Heart right ventricle (tissue), 16 donors: Measurements from ENCODE around the gene KRT3. TPM values are rescaled to one million over a fixed set of nuclear protein-coding genes. Genes with fewer than 3 reads are reported as not detected.

Experiments used
- ATAC-seq, 8 donors: fragments of 200-7000 bp; cut with Tn5 transposase; one replicate each; pipeline ENCODE4 v1.9.1; 2020; ENCODE audit warnings: mild to moderate bottlenecking in 8 of 8, moderate library complexity in 8 of 8, moderate number of reproducible peaks in 1 of 8
- DNase-seq, 2 donors: peaks; one replicate each; pipeline ENCODE4 v3.0.0-alpha.2; 2020
- H3K27ac ChIP-seq, 10 donors: fragments of 200-600 bp; sonication (generic) in 2 of 10; one replicate each; pipeline versions ENCODE4 v1.5.0 to v1.8.0; 2020 to 2022; ENCODE audit warnings: mild to moderate bottlenecking in 3 of 10
- H3K27me3 ChIP-seq, 7 donors: fragments of 200-600 bp; one replicate each; pipeline ENCODE4 v1.8.0; 2021 to 2022; ENCODE audit warnings: mild to moderate bottlenecking in 2 of 7
- H3K36me3 ChIP-seq, 9 donors: fragments of 200-600 bp; sonication (generic) in 1 of 9; one replicate each; pipeline versions ENCODE4 v1.5.0 to v1.8.0; 2020 to 2022; ENCODE audit warnings: mild to moderate bottlenecking in 2 of 9
- H3K4me1 ChIP-seq, 9 donors: fragments of 200-600 bp; sonication (generic) in 1 of 9; one replicate each; pipeline versions ENCODE4 v1.5.0 to v1.8.0; 2020 to 2022; ENCODE audit warnings: mild to moderate bottlenecking in 4 of 9
- H3K4me3 ChIP-seq, 10 donors: fragments of 200-600 bp; sonication (generic) in 2 of 10; one replicate each; pipeline versions ENCODE4 v1.5.0 to v1.8.0; 2020 to 2022; ENCODE audit warnings: mild to moderate bottlenecking in 7 of 10, moderate library complexity in 2 of 10
- H3K9me3 ChIP-seq, 11 donors: fragments of 200-600 bp in 10 of 11; sonication (generic) in 2 of 11; one replicate each; pipeline versions ENCODE4 v1.5.0 to v1.8.0; 2013 to 2022; ENCODE audit warnings: mild to moderate bottlenecking in 2 of 11, control low read depth in 1 of 11, moderate library complexity in 1 of 11
- CTCF ChIP-seq, 9 donors: fragments of 200-600 bp; sonication (generic) in 2 of 9; IDR thresholded peaks; one replicate each; pipeline versions ENCODE4 v1.5.0 to v1.8.0; 2021 to 2022; ENCODE audit warnings: antibody characterized with exemption in 9 of 9, mild to moderate bottlenecking in 5 of 9, moderate library complexity in 1 of 9
- WGBS, 2 donors: extraction: QIAGEN DNeasy Blood & Tissue Kit; methylation state at CpG; one replicate each; pipeline ENCODE4 v1.1.7; 2013; ENCODE audit warnings: inconsistent platforms in 1 of 2; 5-methylcytosine and 5-hydroxymethylcytosine counted together
- intact Hi-C, 10 donors: fragments of 100-400 bp; cut with DNase I; formaldehyde crosslinking; loops; one replicate each; pipeline versions ENCODE4 v1.11.1 to v1.14.2; 2022
- polyA plus RNA-seq, 2 donors: library from polyadenylated mRNA; stranded (reverse); fragments of 200-250 nt; gene quantifications; one replicate each; pipeline ENCODE4 v1.2.3, GENCODE V29; 2013
- total RNA-seq, 10 donors: library from RNA; stranded (reverse); fragmentation: NEBNext Ultra II Directional in 3 of 10; extraction: Animal tissue kit (Norgen Biotek cat#: 25700) in 3 of 10; gene quantifications; one replicate each; pipeline versions ENCODE4 v1.2.1 to v1.2.4, GENCODE V29; 2021 to 2023
- donor health status: Arrhythmogenic right ventricular cardiomyopathy.
- donor health status: ischemic (EF 13 %, LVEDD 7.1; RV severe dilation, severe dysfunction).
- donor health status: healthy with polysubstance abuse.
- donor health status: DM: no; HTN: yes; CAD: no.
- donor health status: DM: no; HTN: no; CAD: no.
- donor health status: ischemic (EF 25% LVEDD 6.9; RV normal size, moderate dysfunction).
- donor health status: ischemic (EF 25% LVEDD 5.7; RV mildly dilated, moderate dysfunction).
- donor health status: healthy.
- donor health status: DM: yes; HTN: yes; CAD: no.
- donor health status: Ischemic cardiomyopathy.
- donor health status: ischemic (EF 35%, LVEDD 5.7; RV mildly dilated, moderate dysfunction).
- donor health status: nonischemic (EF 11% LVEDD 7.7; RV severe dilation, severe dysfunction).
- donor health status: DM: yes; HTN: yes; CAD: no.
- donor health status: PGD.
- donor health status: ischemic (EF 29% LVEDD 5.4; RV normal size, mild dysfunction).
- donor health status: nonischemic (EF 23%, LVEDD 6.1; RV moderate dilation, normal function).

KRT3 gene
- total and polyA plus RNA-seq, 12 donors, result not detected

GRCh38 chr12:52815676-52816588 lies 20.0 kb upstream of the KRT3 start:
- intact Hi-C loops, result no loop called here
- Histone ChIP-seq H3K4me3 (no peak overlapping the region), H3K9me3 (no peaks in the 10 kb centered on the region), H3K27ac (no peak overlapping the region), H3K36me3 (no peaks in the 10 kb centered on the region), H3K27me3 (peaks cover 0 to 42% (median 23%) of the 10 kb centered on the region in 7 donors), H3K4me1 (peaks cover 0 to 6% (median 0%) of the 10 kb centered on the region in 9 donors)
- 72% methylated on average over 9 of the region's 9 CpGs for WGBS, 2 donors
- no peak for ATAC-seq
- no peak for TF ChIP-seq CTCF (IDR thresholded peaks at IDR 0.05)
- no peak for DNase-seq

DNA sequence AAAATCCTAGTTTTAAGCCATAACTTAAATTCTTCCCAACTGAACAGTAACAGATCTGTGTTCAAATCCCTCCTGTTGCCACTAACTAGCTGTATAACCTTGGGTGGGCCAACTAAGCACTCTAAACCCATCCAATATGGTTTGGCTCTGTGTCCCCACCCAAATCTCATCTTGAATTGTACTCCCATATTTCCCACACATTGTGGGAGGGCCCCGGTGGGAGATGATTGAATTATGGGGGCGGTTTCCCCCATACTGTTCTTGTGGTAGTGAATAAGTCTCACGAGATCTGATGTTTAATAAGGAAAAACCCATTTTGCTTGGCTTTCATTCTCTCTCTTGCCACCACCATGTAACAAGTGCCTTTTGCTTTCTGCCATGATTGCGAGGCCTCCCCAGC lies 19.2 kb upstream of the KRT3 start:
- WGBS, 2 donors, result 85 to 97% methylated on average over 4 of the region's 4 CpGs
- TF ChIP-seq CTCF (IDR thresholded peaks at IDR 0.05), result no peak
- ATAC-seq, result no peak
- Histone ChIP-seq H3K27ac (no peak overlapping the region), H3K4me1 (peaks cover 0 to 6% (median 0%) of the 10 kb centered on the region in 9 donors), H3K9me3 (no peaks in the 10 kb centered on the region), H3K36me3 (no peaks in the 10 kb centered on the region), H3K4me3 (no peak overlapping the region), H3K27me3 (peaks cover 0 to 46% (median 23%) of the 10 kb centered on the region in 7 donors)
- DNase-seq, result no peak
- intact Hi-C loops, result no loop called here

- WGBS, 2 donors, result 79% methylated on average over 4 of the region's 4 CpGs
Observed at GRCh38 chr12:52814710-52815155, 18.8 kb upstream of the KRT3 start.

More at GRCh38 chr12:52814710-52815155, 18.8 kb upstream of the KRT3 start:
- ATAC-seq, result no peak
- Histone ChIP-seq H3K36me3 (no peaks in the 10 kb centered on the region), H3K27ac (no peak overlapping the region), H3K9me3 (no peaks in the 10 kb centered on the region), H3K27me3 (peaks cover 0 to 46% (median 23%) of the 10 kb centered on the region in 7 donors), H3K4me3 (no peak overlapping the region), H3K4me1 (peaks cover 0 to 6% (median 0%) of the 10 kb centered on the region in 9 donors)
- intact Hi-C loops, result no loop called here
- no peak for DNase-seq
- no peak for TF ChIP-seq CTCF (IDR thresholded peaks at IDR 0.05)
